Activated CD4-positive, alpha-beta T cell treated with anti-CD3 and anti-CD28 coated beads for 36 hours (primary cell): ENCODE results near the gene CAMKK1. TPM values are rescaled to one million over a fixed set of nuclear protein-coding genes. Genes with fewer than 3 reads are reported as not detected.

Experiments
- ATAC-seq: fragments of 200-7000 bp; cut with Tn5 transposase; one replicate; pipeline ENCODE4 v1.10.0; 2021; ENCODE audit warnings: mild to moderate bottlenecking, moderate library complexity
- CTCF ChIA-PET: fragments of 350-600 bp; sonication (Branson Sonifier 250); formaldehyde crosslinking; loops from one replicate; lab custom pipeline; 2021; ENCODE audit warnings: antibody characterized with exemption; lab: Charles Lee
- POLR2A ChIA-PET: fragments of 350-600 bp; sonication (Branson Sonifier 250); formaldehyde crosslinking; loops from one replicate; lab custom pipeline; 2021; ENCODE audit warnings: antibody characterized with exemption, inconsistent platforms; lab: Charles Lee
- DNase-seq: peaks from one replicate; pipeline ENCODE4 v3.0.0-alpha.2; 2020
- H3K27ac Mint-ChIP-seq: one replicate; pipeline ENCODE4 v1.8.0; 2021; ENCODE audit warnings: mixed read lengths
- H3K27me3 Mint-ChIP-seq: one replicate; pipeline ENCODE4 v1.8.0; 2021; ENCODE audit warnings: mixed read lengths
- H3K36me3 Mint-ChIP-seq: one replicate; pipeline ENCODE4 v1.8.0; 2021; ENCODE audit warnings: low read depth, mixed read lengths
- H3K4me1 Mint-ChIP-seq: one replicate; pipeline ENCODE4 v1.8.0; 2021; ENCODE audit warnings: mixed read lengths
- H3K4me3 Mint-ChIP-seq: one replicate; pipeline ENCODE4 v1.8.0; 2021; ENCODE audit warnings: mild to moderate bottlenecking, moderate library complexity, mixed read lengths
- H3K9me3 Mint-ChIP-seq: one replicate; pipeline ENCODE4 v1.8.0; 2021; ENCODE audit warnings: low read depth, mixed read lengths
- intact Hi-C, 2 experiments: fragments of 100-400 bp; cut with DNase I in 1 of 2; cut with micrococcal nuclease in 1 of 2; formaldehyde crosslinking; loops; one replicate each; pipeline versions ENCODE4 v1.14.2 to v1.15.1; 2022 to 2024; cut with DNase I, micrococcal nuclease
- total RNA-seq, 2 experiments: library from RNA; stranded (reverse); gene quantifications; one replicate each; pipeline ENCODE4 v1.2.3, GENCODE V29; 2021

Gene CAMKK1
- total RNA-seq, 2 experiments from 2014 or later, result 4.5 to 5.4 TPM

DNA sequence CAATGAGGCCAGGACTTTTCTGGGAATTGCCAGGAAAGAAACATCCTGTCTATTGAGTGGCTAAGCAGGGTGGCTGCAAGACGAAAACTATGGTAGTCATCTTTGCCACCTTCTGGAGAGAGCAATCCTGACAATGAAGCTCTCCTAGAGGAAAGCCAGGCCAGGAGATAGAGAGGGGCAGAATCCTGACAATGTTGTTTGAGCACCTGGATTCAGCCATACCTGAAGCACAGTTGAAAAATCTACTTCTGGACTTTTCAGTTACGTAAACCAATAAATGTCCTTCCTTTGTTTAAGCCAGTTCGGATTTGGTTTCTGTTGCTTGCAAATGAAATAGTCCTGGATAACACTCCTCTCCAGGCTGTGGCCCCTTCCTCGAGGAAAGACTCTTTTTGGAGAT, 14.0 kb upstream of the CAMKK1 start:
- Mint-ChIP-seq H3K9me3 (no peaks in the 10 kb centered on the region), H3K4me3 (no peak overlapping the region), H3K4me1 (peaks cover 20% of the 10 kb centered on the region), H3K36me3 (no peaks in the 10 kb centered on the region), H3K27ac (no peak overlapping the region), H3K27me3 (no peaks in the 10 kb centered on the region)
- ChIA-PET CTCF (interaction anchor here (0.6 to 1.5 kb wide), 3 partner anchors 9 to 594 kb away, joined by 3 to 6 read pairs (median 6); partner anchors contain the start of gene P2RX1), POLR2A (no interaction called here)
- no peak for DNase-seq
- intact Hi-C loops, result loop anchor here in 1 of 2 experiments (5.0 kb wide), 1 partner anchor 45 kb away; no protein-coding TSS in a partner anchor
- no peak for ATAC-seq

DNA sequence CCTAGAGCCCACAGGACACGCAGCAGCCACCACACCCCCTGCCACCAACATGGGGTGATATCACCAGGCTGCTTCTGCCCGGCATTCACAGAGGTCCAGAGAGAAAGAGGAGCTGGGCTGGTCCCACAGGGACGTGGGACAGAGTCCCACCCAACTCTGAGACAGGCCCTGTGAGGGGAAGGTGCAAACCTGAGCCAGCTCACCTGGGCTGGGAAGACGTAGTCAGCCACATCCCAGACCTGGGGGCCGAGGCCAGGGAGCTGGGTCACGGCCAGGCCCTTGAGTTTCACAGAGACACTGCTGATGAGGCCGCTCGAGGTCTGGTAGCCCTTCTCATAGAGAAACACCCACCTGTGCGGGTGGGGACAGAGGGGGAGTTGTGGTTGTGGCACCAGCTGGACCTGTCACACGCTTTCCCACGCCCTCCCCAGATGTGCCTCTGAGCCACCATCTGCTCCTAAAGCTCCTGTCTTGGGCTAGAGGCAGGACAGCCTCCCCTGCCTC, 12.2 kb upstream of the CAMKK1 start:
- no peaks in the 10 kb centered on the region for H3K9me3 Mint-ChIP-seq

DNA sequence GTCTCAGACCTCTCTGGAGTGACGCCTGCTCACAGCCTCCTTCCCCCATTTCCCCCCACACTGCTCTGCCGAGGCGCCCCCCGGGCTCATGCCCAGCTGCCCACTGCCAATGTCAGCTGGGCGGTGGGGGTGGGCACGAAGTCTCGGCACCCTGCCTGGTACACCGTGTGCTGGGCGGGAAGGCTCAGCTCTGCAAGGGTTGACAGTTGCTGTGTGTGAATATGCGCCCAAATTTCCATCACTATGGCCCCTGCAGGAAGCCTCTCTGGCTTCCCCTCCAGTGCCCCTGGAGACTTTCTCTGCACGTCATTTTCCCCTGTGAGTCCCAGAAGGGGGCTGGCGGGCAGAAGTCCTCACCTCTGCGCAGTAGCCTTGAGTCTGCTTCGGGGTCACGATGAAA, 11.6 kb upstream of the CAMKK1 start:
- Mint-ChIP-seq H3K27me3 (no peaks in the 10 kb centered on the region), H3K27ac (no peak overlapping the region), H3K4me1 (peaks cover 2% of the 10 kb centered on the region), H3K36me3 (no peaks in the 10 kb centered on the region), H3K9me3 (no peaks in the 10 kb centered on the region), H3K4me3 (no peak overlapping the region)
- DNase-seq (no peak), ATAC-seq (no peak)
- intact Hi-C loops, result no loop called here
- CTCF ChIA-PET, result no interaction called here
- POLR2A ChIA-PET, result no interaction called here

More for the DNA sequence above, 12.2 kb upstream of the CAMKK1 start:
- no peak overlapping the region for H3K27ac Mint-ChIP-seq
- ATAC-seq (no peak), DNase-seq (no peak)
- no peaks in the 10 kb centered on the region for H3K27me3 Mint-ChIP-seq
- intact Hi-C loops, result loop anchor here in 1 of 2 experiments (5.0 kb wide), 1 partner anchor 43 kb away; no protein-coding TSS in a partner anchor
- CTCF ChIA-PET, result interaction anchor here (0.7 kb wide), 2 partner anchors 11 to 168 kb away, joined by 4 read pairs; no protein-coding TSS in a partner anchor
- peaks cover 2% of the 10 kb centered on the region for H3K4me1 Mint-ChIP-seq
- no peak overlapping the region for H3K4me3 Mint-ChIP-seq
- POLR2A ChIA-PET, result no interaction called here
- H3K36me3 Mint-ChIP-seq, result no peaks in the 10 kb centered on the region

DNA sequence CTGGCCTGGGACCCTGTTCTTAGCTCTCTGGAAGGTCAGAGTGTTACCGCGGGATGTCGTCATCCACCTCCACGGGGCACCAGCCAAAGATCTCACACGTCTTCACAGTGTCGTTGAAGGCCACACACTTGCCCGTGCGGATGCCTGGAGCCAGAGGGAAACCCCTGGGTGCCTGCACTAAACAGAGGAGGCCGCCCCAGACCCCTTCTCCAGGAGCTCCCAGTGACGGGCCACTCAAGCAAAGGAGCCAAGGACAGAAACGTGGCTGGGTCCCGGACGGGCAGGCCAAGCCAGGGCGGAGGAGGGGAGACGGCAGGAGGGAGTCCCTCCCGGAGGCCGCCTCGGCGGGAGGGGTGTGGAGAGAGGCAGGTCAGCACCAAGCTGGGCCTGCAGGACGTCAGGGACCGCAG, 11.0 kb upstream of the CAMKK1 start:
- no peak overlapping the region for H3K4me3 Mint-ChIP-seq
- no peaks in the 10 kb centered on the region for H3K9me3 Mint-ChIP-seq
- intact Hi-C loops, result no loop called here
- DNase-seq, result no peak
- POLR2A ChIA-PET, result no interaction called here
- H3K27me3 Mint-ChIP-seq, result no peaks in the 10 kb centered on the region
- no peaks in the 10 kb centered on the region for H3K36me3 Mint-ChIP-seq
- no peaks in the 10 kb centered on the region for H3K4me1 Mint-ChIP-seq
- no peak overlapping the region for H3K27ac Mint-ChIP-seq
- CTCF ChIA-PET, result interaction anchor here (0.6 kb wide), 1 partner anchor 21 kb away, joined by 3 read pairs; no protein-coding TSS in a partner anchor
- ATAC-seq, result no peak

DNA sequence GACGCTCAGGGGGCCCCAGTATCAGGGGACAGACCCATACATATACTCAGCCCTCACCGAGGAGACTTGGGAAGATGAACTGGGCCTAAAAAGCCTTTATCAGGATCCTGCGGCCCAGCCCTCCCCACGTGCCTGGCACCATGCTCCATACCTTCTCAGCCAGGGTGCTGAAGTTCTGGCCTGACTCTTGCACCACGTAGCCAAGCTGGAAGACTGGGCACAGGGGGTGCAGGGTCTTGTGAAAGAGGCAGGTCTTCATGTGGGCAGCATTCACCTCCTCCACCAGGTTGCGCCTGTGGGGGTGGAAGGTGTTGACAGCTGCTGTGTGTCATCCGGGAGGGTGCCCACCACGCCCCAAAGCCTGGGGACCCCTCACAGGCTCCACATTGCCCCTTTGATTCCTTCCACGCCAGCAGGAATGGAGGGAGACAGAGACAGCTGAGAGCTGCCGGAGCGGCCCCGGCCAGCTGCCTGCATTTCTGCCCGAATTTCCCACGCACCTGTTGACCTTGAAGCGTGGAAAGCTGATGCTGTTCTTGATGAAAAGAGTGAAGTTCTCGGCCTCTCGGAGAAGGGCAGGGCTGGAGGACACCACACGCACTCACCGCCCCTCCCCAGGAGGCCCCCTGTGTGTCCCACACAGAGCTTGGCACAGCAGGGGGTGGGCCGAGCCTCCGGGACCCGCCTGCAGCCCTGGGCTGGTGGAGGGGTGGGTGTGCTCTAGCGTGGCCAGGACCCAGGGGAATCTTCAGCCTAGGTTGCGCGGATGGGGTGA, 10.4 kb upstream of the CAMKK1 start:
- H3K9me3 Mint-ChIP-seq, result no peaks in the 10 kb centered on the region
- no peaks in the 10 kb centered on the region for H3K27me3 Mint-ChIP-seq
- CTCF ChIA-PET, result interaction anchor here (0.6 to 1.3 kb wide), 2 partner anchors 20 to 165 kb away, joined by 3 read pairs; no protein-coding TSS in a partner anchor
- DNase-seq (no peak), ATAC-seq (no peak)
- intact Hi-C loops, result no loop called here
- no peak overlapping the region for H3K27ac Mint-ChIP-seq
- no peaks in the 10 kb centered on the region for H3K36me3 Mint-ChIP-seq
- POLR2A ChIA-PET, result no interaction called here
- H3K4me1 Mint-ChIP-seq, result no peaks in the 10 kb centered on the region
- no peak overlapping the region for H3K4me3 Mint-ChIP-seq

DNA sequence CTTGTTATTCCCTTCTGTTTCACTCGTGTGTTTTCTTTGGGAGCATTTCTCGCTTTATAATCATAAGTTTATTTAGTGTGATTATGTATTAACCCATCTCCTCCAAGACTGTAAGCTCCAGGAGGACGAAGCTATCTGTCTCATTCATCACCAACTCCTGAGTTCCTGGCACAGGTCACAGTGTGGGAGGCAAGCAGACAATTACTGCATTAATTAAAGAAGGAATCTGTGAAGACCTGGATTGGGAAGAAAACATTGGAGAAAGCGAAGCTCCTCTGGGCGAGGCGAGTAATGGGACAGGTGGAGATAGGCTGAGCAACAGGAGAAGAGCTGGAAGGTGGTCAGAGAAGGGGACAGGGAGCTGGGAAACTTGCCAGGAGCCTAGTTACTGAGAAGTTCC, 7.8 kb upstream of the CAMKK1 start:
- no peak for ATAC-seq
- no peaks in the 10 kb centered on the region for H3K36me3 Mint-ChIP-seq
- H3K4me1 Mint-ChIP-seq, result no peaks in the 10 kb centered on the region
- H3K4me3 Mint-ChIP-seq, result no peak overlapping the region
- POLR2A ChIA-PET, result no interaction called here
- H3K9me3 Mint-ChIP-seq, result no peaks in the 10 kb centered on the region
- intact Hi-C loops, result no loop called here
- H3K27me3 Mint-ChIP-seq, result no peaks in the 10 kb centered on the region
- DNase-seq, result no peak
- no peak overlapping the region for H3K27ac Mint-ChIP-seq
- CTCF ChIA-PET, result interaction anchor here (2.0 kb wide), 1 partner anchor 13 kb away, joined by 15 read pairs; no protein-coding TSS in a partner anchor

DNA sequence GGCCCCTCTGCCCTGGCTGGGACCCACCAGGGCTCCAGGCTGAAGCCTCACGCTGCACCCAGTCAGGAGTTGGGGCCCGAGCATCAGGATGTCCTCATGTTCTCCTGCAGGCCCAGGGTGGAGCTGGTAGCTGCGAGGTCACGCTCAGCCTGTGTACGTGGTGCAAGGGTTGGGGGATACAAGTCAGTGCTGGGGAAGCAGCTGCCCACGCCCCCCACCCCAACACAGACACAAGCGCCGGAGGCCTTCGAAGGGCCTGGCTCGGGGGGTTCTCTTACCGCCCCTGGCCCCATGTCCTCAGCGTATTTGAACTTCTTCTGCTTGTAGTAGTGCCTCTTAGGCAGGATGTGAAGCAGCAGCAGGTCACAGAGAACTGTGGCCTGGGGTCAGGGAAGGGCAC, 4.9 kb upstream of the CAMKK1 start:
- Mint-ChIP-seq H3K9me3 (no peaks in the 10 kb centered on the region), H3K27me3 (no peaks in the 10 kb centered on the region), H3K4me1 (peaks cover 8% of the 10 kb centered on the region), H3K4me3 (no peak overlapping the region), H3K27ac (no peak overlapping the region), H3K36me3 (no peaks in the 10 kb centered on the region)
- ATAC-seq (no peak), DNase-seq (no peak)
- intact Hi-C loops, result no loop called here
- CTCF ChIA-PET, result no interaction called here
- POLR2A ChIA-PET, result no interaction called here

DNA sequence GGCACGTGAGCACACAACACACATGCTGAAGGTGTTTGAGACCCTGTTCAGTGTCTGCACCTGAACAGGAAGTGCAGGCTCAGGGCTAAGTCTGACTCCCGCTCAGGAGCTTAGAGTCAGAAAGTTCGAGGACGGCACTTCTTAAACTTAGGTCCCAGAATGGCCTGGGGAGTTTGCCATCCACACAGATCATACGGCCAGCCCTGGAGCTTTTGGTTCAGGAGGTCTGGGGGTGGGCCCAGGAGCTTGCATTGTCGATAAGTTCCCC, 4.0 kb upstream of the CAMKK1 start:
- Mint-ChIP-seq H3K36me3 (no peaks in the 10 kb centered on the region), H3K9me3 (no peaks in the 10 kb centered on the region), H3K4me1 (peaks cover 11% of the 10 kb centered on the region), H3K27ac (no peak overlapping the region), H3K4me3 (no peak overlapping the region), H3K27me3 (no peaks in the 10 kb centered on the region)
- ATAC-seq, result no peak
- POLR2A ChIA-PET, result no interaction called here
- CTCF ChIA-PET, result interaction anchor here (0.8 to 1.0 kb wide), 2 partner anchors 17 to 66 kb away, joined by 3 to 4 read pairs; no protein-coding TSS in a partner anchor
- intact Hi-C loops, result no loop called here
- DNase-seq, result no peak

DNA sequence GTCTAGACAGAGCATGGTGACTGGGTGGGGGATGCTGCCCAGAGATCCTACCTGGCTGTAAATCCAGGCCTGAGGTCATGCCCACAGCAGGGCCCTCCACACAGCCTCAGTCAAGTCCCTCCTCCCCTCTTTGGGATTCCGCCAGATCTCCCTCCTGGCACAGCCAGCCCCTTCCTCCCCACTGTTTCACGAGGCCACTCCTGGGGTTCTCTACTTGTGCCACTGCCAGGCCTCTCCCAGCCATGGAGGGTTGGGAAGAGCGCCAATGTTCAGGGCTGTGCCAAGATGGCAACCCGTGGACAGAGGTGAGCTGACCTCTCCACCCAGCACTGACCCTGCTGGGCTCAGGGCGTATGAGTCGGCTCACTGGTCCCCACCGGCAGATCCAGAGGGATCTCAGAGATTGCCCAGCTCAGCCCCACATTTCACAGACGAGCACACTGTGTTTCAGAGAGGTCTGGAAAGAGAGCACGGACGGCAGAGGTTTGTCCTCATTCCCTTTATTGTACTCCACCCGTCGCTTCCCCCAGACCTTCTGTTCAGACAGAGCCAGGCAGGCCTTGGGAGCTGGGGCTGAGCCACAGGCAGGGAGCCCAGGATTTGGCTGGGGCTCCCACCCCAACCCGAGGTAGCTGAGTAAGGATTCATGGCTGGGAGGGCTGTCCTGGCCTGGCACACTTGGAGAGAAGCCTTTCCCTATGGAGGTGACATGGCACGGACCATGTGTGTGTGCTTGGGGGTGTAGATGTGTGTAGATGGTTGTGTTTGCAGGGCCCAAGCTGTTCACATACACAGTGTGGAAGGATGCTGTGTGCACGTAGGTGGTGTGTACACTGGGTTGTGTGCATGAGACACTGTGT, 3.5 kb upstream of the CAMKK1 start:
- DNase-seq (no peak), ATAC-seq (no peak)
- intact Hi-C loops, result no loop called here
- ChIA-PET CTCF (interaction anchor here (0.8 to 1.0 kb wide), 2 partner anchors 18 to 66 kb away, joined by 3 to 4 read pairs; no protein-coding TSS in a partner anchor), POLR2A (interaction anchor here (0.5 to 1.1 kb wide), 2 partner anchors 69 to 215 kb away, joined by 3 read pairs; no protein-coding TSS in a partner anchor)
- H3K27ac Mint-ChIP-seq, result no peak overlapping the region
- no peak overlapping the region for H3K4me3 Mint-ChIP-seq
- H3K36me3 Mint-ChIP-seq, result no peaks in the 10 kb centered on the region
- no peaks in the 10 kb centered on the region for H3K9me3 Mint-ChIP-seq
- no peaks in the 10 kb centered on the region for H3K27me3 Mint-ChIP-seq
- H3K4me1 Mint-ChIP-seq, result peaks cover 17% of the 10 kb centered on the region

DNA sequence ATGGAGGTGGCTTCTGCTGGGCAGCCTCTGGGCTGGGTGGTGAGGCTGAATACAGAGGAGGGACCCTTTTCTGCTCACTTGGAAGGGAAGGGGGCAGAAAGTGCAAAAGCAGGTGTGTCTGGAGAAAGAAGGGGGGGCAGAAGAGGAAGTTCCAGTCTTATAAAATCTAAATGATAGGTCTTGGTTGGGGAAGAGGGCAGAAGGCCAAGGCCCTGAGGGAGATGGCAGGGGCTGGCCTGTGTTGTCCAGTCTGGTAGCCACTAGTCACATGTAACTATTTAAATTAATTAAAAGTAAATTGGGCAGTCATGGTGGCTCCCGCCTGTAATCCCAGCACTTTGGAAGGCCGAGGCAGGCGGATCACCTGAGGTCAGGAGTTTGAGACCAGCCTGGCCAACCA, 2.5 kb upstream of the CAMKK1 start:
- ATAC-seq (no peak), DNase-seq (no peak)
- intact Hi-C loops, result no loop called here
- H3K27me3 Mint-ChIP-seq, result no peaks in the 10 kb centered on the region
- H3K9me3 Mint-ChIP-seq, result no peaks in the 10 kb centered on the region
- H3K4me1 Mint-ChIP-seq, result peaks cover 24% of the 10 kb centered on the region
- H3K36me3 Mint-ChIP-seq, result no peaks in the 10 kb centered on the region
- POLR2A ChIA-PET, result interaction anchor here (1.1 kb wide), 1 partner anchor 70 kb away, joined by 3 read pairs; no protein-coding TSS in a partner anchor
- CTCF ChIA-PET, result interaction anchor here (2.6 kb wide), 1 partner anchor 18 kb away, joined by 16 read pairs; no protein-coding TSS in a partner anchor
- H3K4me3 Mint-ChIP-seq, result no peak overlapping the region
- no peak overlapping the region for H3K27ac Mint-ChIP-seq

DNA sequence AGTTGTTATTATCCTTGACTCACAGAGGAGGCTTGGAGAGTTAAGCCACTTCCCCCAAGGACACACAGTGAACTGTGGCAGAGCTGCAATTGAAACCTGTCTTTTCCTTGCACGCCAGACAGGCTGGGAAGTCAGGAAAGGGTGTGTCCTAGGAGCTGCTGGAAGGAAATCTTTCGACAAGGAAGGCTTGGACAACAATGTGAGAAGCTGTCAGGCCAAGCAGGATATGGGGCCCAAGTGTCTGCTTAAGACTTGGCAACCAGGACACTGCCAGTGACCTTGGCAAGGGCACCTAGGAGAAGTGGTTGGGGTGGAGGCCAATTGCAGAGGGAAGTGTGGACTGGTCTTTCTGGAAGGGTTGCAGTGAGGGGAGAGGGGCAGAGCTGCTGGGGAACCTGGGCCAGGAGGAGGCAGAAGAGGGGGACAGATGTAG, 2.1 kb upstream of the CAMKK1 start:
- no peak overlapping the region for H3K27ac Mint-ChIP-seq
- ATAC-seq, result no peak

More for the DNA sequence above, 2.1 kb upstream of the CAMKK1 start:
- Mint-ChIP-seq H3K36me3 (no peaks in the 10 kb centered on the region), H3K9me3 (no peaks in the 10 kb centered on the region), H3K27me3 (no peaks in the 10 kb centered on the region), H3K4me1 (peaks cover 29% of the 10 kb centered on the region), H3K4me3 (no peak overlapping the region)
- ChIA-PET POLR2A (interaction anchor here (1.1 kb wide), 1 partner anchor 70 kb away, joined by 3 read pairs; no protein-coding TSS in a partner anchor), CTCF (interaction anchor here (1.0 to 2.6 kb wide), 3 partner anchors 19 to 157 kb away, joined by 3 to 16 read pairs (median 4); no protein-coding TSS in a partner anchor)
- intact Hi-C loops, result loop anchor here in 1 of 2 experiments (5.0 kb wide), 2 partner anchors 173 to 367 kb away; partner anchors contain the start of genes ANKFY1 and HASPIN
- no peak for DNase-seq
